ENCODE results near the gene DKK3. TPM values are rescaled to one million over a fixed set of nuclear protein-coding genes. Genes with fewer than 3 reads are reported as not detected.

DKK3 gene
- total RNA-seq, 1 donor from 2014 or later, result 307 TPM

DNA sequence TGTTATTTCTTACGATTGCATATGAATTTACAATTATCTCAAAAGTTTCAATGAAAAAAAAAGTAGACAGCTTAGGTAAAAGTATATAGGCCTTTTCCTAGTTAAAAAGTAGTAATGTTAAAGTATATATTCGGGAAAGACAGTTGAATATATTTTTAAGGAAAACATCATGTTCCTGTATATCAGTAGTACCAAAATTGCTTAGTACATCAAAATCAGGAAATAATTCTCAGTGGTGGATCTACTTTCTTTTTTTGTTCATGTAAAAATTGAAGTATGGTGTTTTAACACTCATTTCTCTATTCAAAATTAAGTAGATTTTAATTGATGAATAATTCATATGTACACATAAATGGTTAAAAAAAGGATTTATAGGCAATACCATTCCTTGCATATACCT is 92.8 kb downstream of the DKK3 start:
- Histone ChIP-seq H2AFZ (ENCODE audit: low read depth, low read length) (no peak overlapping the region), H4K20me1 (ENCODE audit: insufficient read depth, low read length) (no peaks in the 10 kb centered on the region), H3K27me3 (ENCODE audit: insufficient read depth, low read length) (no peaks in the 10 kb centered on the region), H3K9me3 (ENCODE audit: insufficient read depth, low read depth, low read length) (no peaks in the 10 kb centered on the region), H3K4me1 (ENCODE audit: insufficient read depth, low read length) (no peaks in the 10 kb centered on the region), H3K79me2 (ENCODE audit: insufficient read depth, low read length) (no peaks in the 10 kb centered on the region), H3K4me2 (ENCODE audit: low read length) (no peak overlapping the region), H3K9ac (ENCODE audit: low read length) (no peak overlapping the region), H3K4me3 (ENCODE audit: insufficient read depth, low read depth, low read length) (no peak overlapping the region), H3K27ac (ENCODE audit: low read depth, low read length) (no peak overlapping the region), H3K36me3 (ENCODE audit: insufficient read depth, low read length) (peaks cover 17% of the 10 kb centered on the region)
- H3K27ac Mint-ChIP-seq (ENCODE audit: unreplicated experiment), result no peak overlapping the region
- no peak for DNase-seq (ENCODE audit: low read depth)
- peaks cover 4% of the 10 kb centered on the region for H3K36me3 Mint-ChIP-seq (ENCODE audit: low read depth, unreplicated experiment)
- H3K4me1 Mint-ChIP-seq (ENCODE audit: low read depth, unreplicated experiment), result peaks cover 22% of the 10 kb centered on the region
- no peak for TF ChIP-seq EZH2 (IDR thresholded peaks at IDR 0.05; ENCODE audit: insufficient read depth, low read length)
- H3K27me3 Mint-ChIP-seq (ENCODE audit: low read depth, unreplicated experiment), result no peaks in the 10 kb centered on the region
- H3K9me3 Mint-ChIP-seq (ENCODE audit: unreplicated experiment), result no peaks in the 10 kb centered on the region
- H3K4me3 Mint-ChIP-seq (ENCODE audit: unreplicated experiment), result no peak overlapping the region
- FAIRE-seq, result no peak

DNA sequence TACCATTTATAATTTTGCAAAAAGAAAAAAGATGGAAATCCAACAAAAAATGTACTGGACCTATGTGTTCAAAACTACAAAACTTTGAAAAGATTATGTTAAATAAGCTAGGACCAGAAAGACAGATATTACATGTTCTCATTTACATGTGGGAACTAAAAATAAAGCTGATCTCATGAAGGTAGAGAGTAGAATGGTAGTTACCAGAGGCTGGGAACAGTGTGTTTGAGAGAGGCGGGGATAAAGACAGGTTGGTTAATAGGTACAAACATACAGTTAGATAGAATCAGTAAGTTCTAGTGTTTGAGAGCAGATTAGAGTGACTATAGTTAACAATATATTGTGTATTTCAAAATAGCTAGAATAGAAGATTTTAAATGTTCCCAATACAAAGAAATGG is 95.0 kb downstream of the DKK3 start:
- no peak overlapping the region for H3K4me3 Mint-ChIP-seq (ENCODE audit: unreplicated experiment)
- DNase-seq (ENCODE audit: low read depth) (no peak), FAIRE-seq (no peak)
- Histone ChIP-seq H3K79me2 (ENCODE audit: insufficient read depth, low read length) (no peaks in the 10 kb centered on the region), H3K36me3 (ENCODE audit: insufficient read depth, low read length) (peaks cover 16% of the 10 kb centered on the region), H3K27ac (ENCODE audit: low read depth, low read length) (no peak overlapping the region), H3K9ac (ENCODE audit: low read length) (no peak overlapping the region), H3K9me3 (ENCODE audit: insufficient read depth, low read depth, low read length) (no peaks in the 10 kb centered on the region), H3K4me1 (ENCODE audit: insufficient read depth, low read length) (no peaks in the 10 kb centered on the region), H3K4me3 (ENCODE audit: insufficient read depth, low read depth, low read length) (no peak overlapping the region), H2AFZ (ENCODE audit: low read depth, low read length) (no peak overlapping the region), H3K27me3 (ENCODE audit: insufficient read depth, low read length) (no peaks in the 10 kb centered on the region), H3K4me2 (ENCODE audit: low read length) (no peak overlapping the region), H4K20me1 (ENCODE audit: insufficient read depth, low read length) (no peaks in the 10 kb centered on the region)
- H3K27ac Mint-ChIP-seq (ENCODE audit: unreplicated experiment), result no peak overlapping the region
- TF ChIP-seq, protein P1, sequence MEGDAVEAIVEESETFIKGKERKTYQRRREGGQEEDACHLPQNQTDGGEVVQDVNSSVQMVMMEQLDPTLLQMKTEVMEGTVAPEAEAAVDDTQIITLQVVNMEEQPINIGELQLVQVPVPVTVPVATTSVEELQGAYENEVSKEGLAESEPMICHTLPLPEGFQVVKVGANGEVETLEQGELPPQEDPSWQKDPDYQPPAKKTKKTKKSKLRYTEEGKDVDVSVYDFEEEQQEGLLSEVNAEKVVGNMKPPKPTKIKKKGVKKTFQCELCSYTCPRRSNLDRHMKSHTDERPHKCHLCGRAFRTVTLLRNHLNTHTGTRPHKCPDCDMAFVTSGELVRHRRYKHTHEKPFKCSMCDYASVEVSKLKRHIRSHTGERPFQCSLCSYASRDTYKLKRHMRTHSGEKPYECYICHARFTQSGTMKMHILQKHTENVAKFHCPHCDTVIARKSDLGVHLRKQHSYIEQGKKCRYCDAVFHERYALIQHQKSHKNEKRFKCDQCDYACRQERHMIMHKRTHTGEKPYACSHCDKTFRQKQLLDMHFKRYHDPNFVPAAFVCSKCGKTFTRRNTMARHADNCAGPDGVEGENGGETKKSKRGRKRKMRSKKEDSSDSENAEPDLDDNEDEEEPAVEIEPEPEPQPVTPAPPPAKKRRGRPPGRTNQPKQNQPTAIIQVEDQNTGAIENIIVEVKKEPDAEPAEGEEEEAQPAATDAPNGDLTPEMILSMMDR (IDR thresholded peaks at IDR 0.05; ENCODE audit: insufficient read depth, low read depth, low read length), result no peak
- no peak for TF ChIP-seq EZH2 (IDR thresholded peaks at IDR 0.05; ENCODE audit: insufficient read depth, low read length)
- H3K27me3 Mint-ChIP-seq (ENCODE audit: low read depth, unreplicated experiment), result no peaks in the 10 kb centered on the region
- H3K36me3 Mint-ChIP-seq (ENCODE audit: low read depth, unreplicated experiment), result peaks cover 9% of the 10 kb centered on the region
- peaks cover 26% of the 10 kb centered on the region for H3K4me1 Mint-ChIP-seq (ENCODE audit: low read depth, unreplicated experiment)
- no peaks in the 10 kb centered on the region for H3K9me3 Mint-ChIP-seq (ENCODE audit: unreplicated experiment)

Other genes starting within 250 kb of the DKK3 start
- gene USP47, start 166.7 kb downstream of the DKK3 start, total RNA-seq, result 49.5 and 53.0 TPM in 2 replicates
- gene MICAL2, start 102.0 kb upstream of the DKK3 start, total RNA-seq, result 357 and 471 TPM in 2 replicates